8988T (cell line): ENCODE measurements around the gene MAPKBP1.
"Not testable (repeated sequence)": the region's sequence is repeated elsewhere in the genome, so short reads cannot be mapped to it uniquely, and the experiment has no call there.

ENCODE experiments used
- DNase-seq: peaks from one replicate; pipeline ENCODE4 v3.0.0; 2011

MAPKBP1 gene

DNA sequence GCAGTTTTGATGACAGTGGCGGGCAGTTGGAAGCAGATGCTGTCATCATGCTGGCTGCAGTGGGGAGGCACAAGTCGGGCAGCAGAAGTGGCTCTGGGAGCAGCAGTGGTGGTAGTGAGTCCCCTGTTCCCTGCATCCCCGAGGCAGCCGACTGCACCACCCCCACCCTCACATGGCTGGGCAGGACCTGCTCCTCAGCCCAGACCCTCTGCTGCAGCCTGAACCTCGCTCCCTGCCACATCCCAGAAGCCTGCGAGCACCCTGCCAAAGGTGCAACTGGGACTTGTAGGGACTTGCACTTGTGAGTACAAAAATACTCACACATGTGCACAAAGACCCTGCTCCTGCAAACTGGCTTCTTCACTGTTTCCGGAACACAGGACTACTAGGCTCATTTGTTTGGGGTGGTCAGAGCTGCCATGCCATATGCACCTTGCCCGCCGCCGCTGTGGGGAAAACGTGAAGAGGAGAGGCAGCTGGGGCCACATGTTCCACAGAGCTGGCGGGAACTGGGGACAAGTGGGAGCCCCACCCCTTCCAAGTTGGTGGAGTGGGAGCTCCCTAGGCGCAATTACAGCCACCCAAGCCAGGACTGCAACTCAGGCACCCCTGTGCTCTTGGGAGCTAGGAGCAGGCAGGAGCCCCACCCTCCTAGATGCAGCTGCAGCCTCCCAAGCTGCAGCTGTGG is 55.8 kb downstream of the MAPKBP1 start:
- no peak for DNase-seq

DNA sequence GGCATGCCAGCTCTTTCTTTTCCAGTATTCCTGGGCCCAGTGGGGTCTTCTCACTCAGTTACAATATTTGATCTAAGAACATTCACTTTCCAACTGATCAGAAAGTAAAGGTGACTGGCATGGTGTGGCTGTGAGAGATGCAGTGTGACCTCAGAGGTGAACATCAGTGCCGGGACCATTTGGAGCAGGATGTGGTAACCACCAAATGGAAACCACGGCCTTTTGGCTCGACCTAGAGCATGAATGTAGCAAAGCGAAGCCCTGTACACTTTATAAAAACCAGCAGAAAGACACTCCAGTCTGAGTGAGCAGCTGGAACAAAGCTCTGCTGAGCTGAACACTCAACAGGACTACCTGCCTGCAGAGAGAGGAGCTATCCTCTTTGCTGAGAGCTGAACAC is 57.0 kb downstream of the MAPKBP1 start:
- DNase-seq: not testable (repeated sequence)

DNA sequence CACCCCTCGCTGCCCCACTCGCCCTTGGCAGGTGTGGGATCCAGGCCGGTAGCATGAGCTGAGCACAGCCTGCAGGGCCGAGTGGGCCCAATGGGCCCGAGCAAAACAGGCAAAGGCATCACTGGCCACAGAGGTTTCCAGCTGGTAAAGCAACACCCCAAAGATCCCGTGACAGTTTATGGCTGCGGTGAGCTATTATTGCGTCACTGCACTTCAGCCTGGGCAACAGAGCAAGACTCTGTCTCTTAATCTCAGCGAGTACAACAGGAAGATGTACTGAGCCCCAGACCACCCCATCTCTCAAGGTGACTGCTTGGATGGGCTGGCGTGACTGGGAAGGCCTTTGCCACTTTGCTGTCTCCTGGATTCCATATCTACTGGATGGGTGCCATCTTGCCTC is 57.9 kb downstream of the MAPKBP1 start:
- no peak for DNase-seq

DNA sequence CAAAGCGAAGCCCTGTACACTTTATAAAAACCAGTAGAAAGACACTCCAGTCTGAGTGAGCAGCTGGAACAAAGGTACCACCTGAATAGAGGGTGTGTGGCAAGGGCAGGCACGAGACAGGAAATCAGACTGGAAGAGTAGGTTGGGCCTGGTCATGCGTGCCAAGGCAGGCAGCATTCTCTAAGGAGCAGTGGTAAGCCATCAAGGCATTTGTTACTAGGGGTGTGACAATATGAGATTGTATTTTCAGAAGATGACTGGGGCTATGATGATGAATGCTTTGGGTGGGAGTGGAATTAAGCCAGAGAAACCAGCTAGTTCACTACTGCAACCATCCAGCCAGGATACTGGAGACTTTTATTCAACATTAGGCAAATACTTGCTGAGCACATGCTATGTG is 58.6 kb downstream of the MAPKBP1 start:
- DNase-seq: no peak

DNA sequence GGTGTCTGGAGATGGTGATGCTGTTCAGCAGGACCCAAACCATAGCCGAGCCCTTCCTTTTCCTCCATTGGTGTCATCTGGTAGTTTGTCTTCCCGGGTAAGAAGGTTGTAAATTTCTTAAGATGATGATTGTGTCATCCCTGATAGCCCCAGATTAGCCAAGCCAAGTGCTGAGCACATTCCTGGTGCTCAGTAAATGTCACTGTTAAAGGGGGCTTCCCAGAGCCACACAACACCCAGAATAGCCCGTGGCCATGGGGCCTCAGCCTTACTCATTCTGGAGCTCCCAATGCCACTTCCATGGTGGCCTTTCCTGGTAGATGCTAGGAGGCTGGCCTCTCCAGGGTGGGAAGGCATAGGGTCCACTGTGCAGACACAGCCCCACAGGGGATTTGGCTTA is 59.8 kb downstream of the MAPKBP1 start:
- no peak for DNase-seq

DNA sequence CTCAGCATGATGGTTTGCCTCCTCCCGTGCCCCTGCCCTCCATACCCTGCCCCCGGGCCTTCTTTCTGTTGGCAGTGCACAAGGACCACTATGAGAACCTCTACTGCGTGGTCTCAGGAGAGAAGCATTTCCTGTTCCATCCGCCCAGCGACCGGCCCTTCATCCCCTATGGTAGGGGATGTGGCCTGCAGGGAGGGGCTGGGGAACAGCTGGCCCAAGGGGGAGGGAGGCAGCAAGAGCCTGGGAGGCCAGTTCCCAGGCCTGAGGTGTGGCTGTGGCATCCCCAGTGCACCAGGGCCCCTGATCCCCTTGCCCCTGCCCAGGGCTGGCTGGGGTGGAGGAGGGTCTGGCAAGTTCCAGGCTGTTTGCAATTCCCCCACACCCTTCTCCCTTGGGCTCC is 61.8 kb downstream of the MAPKBP1 start:
- DNase-seq: no peak

DNA sequence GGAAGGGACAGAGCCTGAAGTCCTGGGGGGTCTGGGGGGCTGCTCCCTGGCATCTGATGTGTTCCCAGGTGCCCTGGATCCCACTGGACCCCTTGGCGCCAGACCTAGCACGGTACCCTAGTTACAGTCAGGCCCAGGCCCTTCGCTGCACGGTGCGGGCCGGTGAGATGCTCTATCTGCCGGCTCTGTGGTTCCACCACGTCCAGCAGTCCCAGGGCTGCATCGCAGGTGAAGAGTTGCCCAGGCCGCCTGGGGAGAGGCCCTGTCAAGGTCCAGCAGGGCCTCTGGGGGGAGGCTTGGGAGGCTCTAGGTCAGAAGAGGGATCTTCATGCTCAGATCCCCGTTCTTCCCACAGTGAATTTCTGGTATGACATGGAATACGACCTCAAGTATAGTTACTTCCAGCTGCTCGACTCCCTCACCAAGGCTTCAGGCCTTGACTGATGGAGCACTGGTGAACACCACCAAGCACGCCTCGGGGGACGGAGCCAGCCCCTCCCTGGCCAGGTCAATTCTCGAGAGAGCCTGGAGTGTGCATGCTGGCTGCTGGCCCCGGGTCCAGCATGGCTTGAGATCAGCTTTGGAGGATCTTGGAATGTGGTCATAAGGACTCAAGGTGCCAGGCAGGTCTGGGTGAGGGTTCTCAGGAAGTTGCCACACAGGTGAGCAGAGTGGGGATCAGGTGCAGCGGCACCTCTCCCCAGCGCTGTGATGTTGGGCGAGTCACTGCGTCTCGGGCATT is 62.6 kb downstream of the MAPKBP1 start:
- DNase-seq: no peak

DNA sequence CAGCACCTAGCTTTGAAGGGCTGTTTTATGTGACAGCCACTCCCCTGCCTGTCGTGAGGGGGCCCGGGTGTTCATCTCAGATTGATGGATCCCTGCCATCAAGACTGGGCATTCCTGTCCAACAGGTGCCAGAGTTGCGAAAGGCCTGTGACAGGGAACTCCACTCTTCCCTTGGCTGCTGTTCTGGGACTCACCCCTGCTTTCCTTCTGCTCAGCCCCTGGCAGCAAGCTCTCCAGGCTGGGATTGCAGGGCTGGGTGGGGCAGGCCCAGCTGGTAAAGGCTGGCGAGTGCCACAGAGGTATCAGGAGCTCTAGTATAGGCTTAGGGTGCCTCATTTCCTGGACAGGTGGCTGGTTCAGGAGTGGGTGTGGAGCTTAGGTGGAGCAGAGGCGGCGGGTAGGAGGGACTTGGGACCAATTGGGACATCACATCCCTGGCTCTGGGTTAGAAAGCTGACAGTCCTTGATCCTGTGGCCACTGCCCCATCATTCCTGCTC is 64.2 kb downstream of the MAPKBP1 start, which contains the start of gene PLA2G4B:
TSS of gene PLA2G4B (plus strand) at position 448 of the 498 bp plus-strand sequence. CDS start 67 bp downstream, outside the sequence.
- no peak for DNase-seq

DNA sequence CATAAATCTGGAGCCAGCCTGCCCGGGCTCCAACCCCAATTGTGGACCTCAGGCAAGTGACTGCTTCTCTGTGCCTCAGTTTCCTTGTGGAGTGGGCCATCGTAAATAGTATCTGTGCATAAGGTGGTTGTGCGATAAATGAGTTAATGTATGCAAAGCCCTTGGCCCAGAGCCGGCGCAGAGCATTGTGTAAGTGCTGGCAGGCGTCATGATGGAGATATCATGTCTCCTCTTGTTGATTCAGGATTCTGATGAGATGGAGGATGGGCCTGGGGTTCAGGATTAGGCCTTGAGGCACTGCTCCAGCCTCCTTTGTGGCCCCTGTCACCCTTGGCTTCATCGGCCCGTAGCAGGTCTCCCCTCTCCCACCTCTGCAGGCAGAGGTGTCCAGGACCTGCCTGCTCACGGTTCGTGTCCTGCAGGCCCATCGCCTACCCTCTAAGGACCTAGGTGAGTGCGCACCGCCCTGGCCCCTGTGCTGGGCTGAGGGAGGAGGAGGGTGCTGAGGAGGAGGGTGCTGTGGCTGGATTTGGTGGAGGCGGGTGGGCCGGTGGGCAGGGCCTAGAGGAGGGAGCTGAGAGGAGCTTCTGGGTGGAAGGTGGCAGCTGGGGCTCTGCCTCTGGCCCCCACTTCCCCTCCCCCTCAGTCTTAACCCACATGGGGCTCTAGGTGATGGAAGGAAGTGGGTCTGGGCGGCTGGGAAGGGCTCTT is 65.7 kb downstream of the MAPKBP1 start:
- no peak for DNase-seq

DNA sequence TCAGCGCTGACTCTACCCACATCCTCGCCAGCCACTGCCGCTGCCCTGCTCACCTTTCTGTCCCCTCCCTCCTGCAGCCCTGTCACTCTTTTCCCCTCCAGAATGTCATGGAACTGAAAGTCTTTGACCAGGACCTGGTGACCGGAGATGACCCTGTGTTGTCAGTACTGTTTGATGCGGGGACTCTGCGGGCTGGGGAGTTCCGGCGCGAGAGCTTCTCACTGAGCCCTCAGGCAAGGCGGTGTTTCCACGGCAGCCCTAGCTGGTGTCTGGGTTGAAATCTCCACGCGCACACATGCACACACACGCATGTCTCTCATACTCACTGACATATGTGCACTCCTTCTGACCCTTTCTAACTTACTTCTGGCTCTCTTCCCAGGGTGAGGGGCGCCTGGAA is 66.4 kb downstream of the MAPKBP1 start:
- no peak for DNase-seq

DNA sequence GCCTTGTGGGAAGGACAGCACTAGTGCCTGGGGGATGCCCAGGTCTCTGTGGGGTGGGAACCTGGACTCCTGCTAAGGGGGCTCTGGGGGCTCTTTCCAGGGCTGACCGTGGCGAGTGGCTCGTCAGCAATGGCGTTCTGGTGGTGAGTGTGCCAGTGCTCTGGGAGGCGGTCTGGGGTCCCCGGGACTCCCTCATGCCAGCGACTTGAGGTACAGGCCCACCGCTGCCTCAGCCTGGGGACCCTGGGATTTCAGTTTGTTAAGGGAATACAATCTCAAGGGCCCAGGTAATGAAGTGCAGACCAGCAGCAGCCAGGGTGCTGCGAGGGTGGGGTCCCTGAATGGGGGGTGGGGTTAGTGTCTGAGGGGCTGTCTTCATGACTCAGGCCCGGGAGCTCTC is 66.8 kb downstream of the MAPKBP1 start:
- DNase-seq: no peak

DNA sequence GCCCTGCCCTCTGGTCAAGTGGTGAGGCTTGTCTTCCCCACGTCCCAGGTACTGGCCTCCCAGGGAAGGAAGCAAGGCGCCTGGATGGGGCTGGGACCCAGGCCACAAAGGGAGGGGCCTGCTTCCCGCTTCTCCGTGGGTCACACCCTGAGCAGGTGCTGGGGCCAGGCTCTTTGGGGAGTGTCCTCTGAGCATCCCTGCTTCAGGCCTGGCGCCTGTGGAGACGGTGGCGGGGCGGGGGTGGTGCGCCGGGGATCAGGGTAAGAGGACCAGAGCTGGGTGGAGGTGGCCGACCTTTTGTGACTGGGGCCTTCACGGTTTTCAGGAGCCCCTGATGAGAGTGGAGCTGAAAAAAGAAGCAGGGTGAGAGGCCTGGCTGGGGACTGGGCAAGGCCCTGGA is 67.9 kb downstream of the MAPKBP1 start:
- no peak for DNase-seq

DNA sequence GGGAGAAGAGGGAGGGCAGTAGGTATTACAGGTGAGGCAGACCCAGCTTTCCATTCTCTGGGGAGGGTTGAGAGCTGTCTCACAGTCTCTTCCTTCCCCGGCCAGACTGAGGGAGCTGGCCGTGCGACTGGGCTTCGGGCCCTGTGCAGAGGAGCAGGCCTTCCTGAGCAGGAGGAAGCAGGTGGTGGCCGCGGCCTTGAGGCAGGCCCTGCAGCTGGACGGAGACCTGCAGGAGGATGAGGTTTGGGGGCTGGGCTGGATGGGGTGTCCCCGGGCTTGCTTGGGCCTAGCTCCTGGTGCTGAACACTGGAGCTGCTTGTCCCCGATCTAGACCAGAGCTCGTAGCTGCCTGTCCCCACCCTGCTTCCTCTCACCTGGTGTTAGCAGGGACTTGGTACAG is 69.3 kb downstream of the MAPKBP1 start:
- DNase-seq: no peak

DNA sequence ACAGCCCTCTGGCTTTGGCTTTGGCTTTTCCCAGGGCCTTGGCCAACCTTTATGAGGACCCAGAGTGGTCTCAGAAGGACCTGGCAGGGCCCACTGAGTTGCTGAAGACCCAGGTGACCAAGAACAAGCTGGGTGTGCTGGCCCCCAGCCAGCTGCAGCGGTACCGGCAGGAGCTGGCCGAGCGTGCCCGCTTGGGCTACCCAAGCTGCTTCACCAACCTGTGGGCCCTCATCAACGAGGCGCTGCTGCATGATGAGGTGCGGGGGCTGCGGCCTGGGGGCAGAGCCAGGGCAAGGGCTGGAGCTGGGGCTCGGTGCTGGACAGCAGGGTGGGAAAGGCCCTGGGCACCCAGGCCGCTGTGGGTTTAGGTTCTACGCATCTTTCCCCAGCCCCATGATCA is 70.5 kb downstream of the MAPKBP1 start:
- DNase-seq: no peak

DNA sequence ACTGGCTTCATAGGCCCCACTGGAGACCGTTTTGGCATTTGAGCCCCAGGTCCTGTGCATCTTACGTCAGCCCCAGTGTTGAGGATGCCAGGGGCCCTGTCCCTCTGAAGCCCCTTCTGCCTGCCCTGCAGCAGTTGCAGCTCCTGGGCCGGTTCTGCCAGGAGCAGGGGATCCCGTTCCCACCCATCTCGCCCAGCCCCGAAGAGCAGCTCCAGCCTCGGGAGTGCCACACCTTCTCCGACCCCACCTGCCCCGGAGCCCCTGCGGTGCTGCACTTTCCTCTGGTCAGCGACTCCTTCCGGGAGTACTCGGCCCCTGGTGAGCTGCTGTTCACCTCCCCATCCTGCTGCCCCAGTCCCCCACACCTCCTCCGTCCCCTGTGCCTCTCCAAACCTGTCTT is 72.9 kb downstream of the MAPKBP1 start:
- DNase-seq: no peak

DNA sequence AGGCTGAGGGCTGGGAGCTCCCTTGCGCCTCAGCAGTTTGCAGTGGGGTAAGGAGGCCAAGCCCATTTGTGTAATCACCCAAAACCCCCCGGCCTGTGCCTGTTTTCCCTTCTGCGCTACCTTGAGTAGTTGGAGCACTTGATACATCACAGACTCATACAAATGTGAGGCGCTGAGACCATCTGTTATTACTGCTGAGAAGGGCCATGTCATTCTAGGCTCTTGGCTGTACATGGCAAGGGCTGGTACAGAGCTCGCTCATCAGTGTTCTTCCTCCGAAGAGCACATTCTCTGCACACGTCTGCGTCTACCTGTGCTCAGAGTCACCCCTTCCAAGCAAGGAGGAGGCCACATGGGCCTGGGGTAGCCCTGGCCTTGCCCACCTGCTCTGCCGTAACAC is 73.7 kb downstream of the MAPKBP1 start:
- no peak for DNase-seq

DNA sequence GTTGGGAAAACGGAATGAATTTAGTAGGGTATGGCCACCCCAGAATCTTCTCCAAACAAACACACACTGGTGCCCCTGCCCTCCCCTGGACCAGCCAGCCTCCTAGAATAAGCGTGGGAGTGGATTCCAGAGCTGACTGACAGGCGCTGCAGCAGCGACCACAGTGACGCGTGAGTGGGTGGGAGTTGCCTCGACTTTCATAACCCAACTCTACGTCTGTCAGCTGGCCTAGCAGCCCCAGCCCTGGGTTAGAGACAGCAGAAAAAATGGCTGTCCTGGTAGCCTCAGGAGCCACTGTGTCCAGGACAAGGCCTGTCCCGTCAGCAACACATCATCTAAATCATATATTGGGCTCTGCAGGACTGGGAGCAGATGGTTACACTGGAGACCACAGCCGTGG is 74.3 kb downstream of the MAPKBP1 start:
- no peak for DNase-seq

DNA sequence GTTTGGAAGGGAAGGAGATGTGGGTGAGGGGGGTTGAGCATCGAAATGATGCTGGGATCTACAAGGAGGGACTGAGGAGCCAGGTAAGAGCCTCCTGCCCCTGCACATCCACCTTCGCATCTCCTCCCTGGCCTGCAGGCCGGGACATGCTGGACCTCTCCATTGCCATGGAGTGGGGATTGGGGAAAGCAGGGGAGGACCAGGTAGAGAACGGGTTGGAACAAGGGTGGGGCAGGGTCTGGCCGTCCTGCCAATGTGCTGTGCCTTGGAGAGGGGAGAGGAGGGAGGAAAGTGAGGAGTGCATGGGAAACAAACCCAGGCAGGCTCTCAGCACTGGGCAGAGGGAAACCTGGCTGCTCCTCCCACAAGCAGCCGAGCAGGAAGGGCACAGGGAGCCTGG is 74.9 kb downstream of the MAPKBP1 start:
- no peak for DNase-seq

DNA sequence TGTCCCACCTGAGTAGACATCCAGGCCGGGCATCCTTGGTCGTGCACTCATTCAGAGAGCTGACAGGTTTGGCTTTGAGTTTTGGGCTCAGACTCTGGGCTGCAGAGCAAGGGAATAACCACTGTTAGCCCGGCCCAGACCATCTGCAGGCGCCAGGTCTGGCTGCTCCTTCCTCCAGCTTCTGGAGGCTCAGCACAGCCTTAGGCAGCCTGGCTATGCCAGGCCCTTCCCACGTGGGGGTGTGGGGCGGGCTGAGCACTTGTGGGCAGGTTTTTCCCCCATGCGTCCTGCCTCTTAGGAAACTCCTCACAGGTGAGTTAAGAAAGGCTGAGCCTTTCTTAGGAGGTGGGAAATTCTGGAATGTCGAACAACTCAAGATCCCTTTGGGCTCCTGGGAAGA is 75.6 kb downstream of the MAPKBP1 start:
- DNase-seq: no peak

DNA sequence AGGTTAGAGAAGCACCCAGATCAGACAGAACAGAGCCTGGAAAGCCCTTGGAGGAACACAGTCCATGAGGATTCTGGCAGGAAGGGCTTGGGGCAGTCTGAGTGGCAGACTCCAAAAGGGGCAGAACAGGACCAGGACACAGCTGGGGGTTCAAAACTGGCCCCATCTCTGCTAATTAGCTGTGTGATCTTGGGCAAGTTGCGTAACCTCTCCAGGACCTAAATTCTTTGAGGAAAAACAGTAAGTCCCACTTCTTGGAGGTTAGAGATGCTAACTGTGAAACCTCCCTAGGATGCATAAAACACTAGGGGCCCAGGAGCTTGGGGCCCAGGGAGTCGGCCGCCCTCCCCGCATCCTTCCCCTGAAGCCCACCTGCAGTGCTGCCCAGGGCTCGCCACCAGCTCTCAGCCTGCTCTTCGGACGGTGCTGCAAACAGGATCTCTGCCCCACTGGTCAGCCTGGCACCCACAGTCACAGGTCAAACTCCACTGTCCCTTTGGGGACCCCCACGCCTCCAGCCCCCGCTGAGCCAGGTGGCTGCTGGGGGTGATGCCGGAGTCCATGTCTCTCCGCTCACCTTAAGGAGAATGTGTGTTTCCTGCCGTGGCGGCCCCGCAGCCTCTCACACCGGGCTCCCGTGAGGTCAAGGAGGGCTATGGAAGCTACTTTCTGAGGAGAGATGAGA is 76.3 kb downstream of the MAPKBP1 start:
- peak; percentile 61 for DNase-seq

DNA sequence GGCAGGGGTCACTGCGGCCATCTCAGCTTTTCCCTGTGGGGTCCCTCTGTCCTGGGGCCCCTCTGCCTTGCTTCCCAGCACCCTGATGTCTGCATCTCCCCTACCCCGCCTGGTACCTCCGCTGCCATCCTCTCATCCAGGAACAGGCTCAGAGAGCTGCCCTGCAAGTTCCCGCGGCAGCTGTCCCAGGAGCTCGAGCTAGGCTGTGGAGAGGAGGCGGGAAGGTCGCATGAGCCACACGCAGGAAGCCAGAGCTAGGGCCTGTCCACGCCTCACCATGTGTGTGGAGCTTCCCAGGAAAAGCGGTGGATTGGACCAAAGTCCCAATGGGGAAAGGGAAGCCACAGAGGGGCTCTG is 76.9 kb downstream of the MAPKBP1 start:
- no peak for DNase-seq

DNA sequence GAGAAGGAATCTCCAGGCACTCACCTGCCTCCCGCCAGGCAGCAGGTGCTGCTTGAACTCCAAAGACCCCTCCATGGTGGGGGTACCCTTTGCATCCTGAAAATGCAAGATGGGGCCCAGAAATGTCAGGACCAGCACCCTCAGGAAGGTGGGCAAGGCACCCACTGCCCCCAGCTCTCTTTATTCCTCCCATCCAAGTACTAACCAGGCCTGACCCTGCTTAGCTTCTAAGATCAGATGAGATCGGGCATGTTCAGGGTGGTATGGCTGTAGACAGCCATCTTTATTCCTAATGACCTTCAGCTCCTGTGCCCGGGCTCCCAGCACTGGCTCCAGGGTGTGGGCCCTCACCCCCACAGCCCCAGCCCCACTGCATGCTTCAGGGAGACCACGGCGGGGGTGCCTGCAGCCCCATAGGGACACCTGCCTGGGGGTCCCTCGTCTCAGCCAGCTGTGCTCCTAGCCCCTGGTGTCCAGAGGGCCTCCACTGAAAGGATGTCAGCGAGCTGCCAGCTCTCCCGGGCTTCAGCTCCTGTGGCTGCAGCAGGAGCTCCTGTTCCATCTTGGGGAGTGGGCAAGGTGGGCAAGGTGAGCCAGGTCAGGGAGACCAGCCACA is 77.6 kb downstream of the MAPKBP1 start:
- DNase-seq: no peak
